Mesendoderm (in vitro differentiated cells): ENCODE measurements around the gene COL4A4. TPM values are rescaled to one million over a fixed set of nuclear protein-coding genes. Genes with fewer than 3 reads are reported as not detected.
A peak's percentile ranks its signal among the peaks of the same experiment; 100 is the strongest.

Experiments used
- DNase-seq: peaks from one replicate; pipeline ENCODE4 v3.0.0; 2013
- H2AK5ac ChIP-seq: 2 replicates; pipeline ENCODE4 v1.6.1; 2013; ENCODE audit warnings: low read length, inconsistent platforms
- H2BK120ac ChIP-seq: 2 replicates; pipeline ENCODE4 v1.6.1; 2013; ENCODE audit warnings: low read depth, mild to moderate bottlenecking, low read length, moderate library complexity, mixed read lengths
- H2BK15ac ChIP-seq: replicated peaks from 2 replicates; pipeline ENCODE4 v1.6.1; 2013; ENCODE audit warnings: low read depth, mild to moderate bottlenecking, moderate library complexity
- H2BK5ac ChIP-seq: 2 replicates; pipeline ENCODE4 v1.6.1; 2013; ENCODE audit warnings: low read length, inconsistent platforms
- H3K18ac ChIP-seq: 2 replicates; pipeline ENCODE4 v1.6.1; 2013; ENCODE audit warnings: mild to moderate bottlenecking, low read length, mixed read lengths
- H3K23ac ChIP-seq: one replicate; pipeline ENCODE4 v1.6.1; 2013; ENCODE audit warnings: low read length
- H3K27ac ChIP-seq: 2 replicates; pipeline ENCODE4 v1.5.1; 2013; ENCODE audit warnings: low read depth, mild to moderate bottlenecking, inconsistent platforms, low read length, moderate library complexity
- H3K27me3 ChIP-seq: 2 replicates; pipeline ENCODE4 v1.6.1; 2013; ENCODE audit warnings: low read length, control low read depth, mild to moderate bottlenecking, inconsistent platforms; ENCODE audit not compliant: insufficient read depth, poor library complexity
- H3K36me3 ChIP-seq: 2 replicates; pipeline ENCODE4 v1.6.1; 2013; ENCODE audit warnings: low read length, inconsistent platforms; ENCODE audit not compliant: control insufficient read depth, insufficient read depth
- H3K4ac ChIP-seq: one replicate; pipeline ENCODE4 v1.6.1; 2013; ENCODE audit warnings: low read depth, mild to moderate bottlenecking, low read length, moderate library complexity
- H3K4me1 ChIP-seq: 2 replicates; pipeline ENCODE4 v1.6.1; 2013; ENCODE audit warnings: low read depth, low read length, inconsistent platforms; ENCODE audit not compliant: control insufficient read depth
- H3K4me2 ChIP-seq: 2 replicates; pipeline ENCODE4 v1.6.1; 2013; ENCODE audit warnings: low read length
- H3K4me3 ChIP-seq: 2 replicates; pipeline ENCODE4 v1.5.1; 2013; ENCODE audit warnings: mild to moderate bottlenecking, low read length
- H3K56ac ChIP-seq: one replicate; pipeline ENCODE4 v1.6.1; 2013; ENCODE audit warnings: low read length
- H3K79me1 ChIP-seq: 2 replicates; pipeline ENCODE4 v1.6.1; 2013; ENCODE audit warnings: low read length, inconsistent platforms
- H3K79me2 ChIP-seq: 2 replicates; pipeline ENCODE4 v1.6.1; 2013; ENCODE audit warnings: mild to moderate bottlenecking, low read length; ENCODE audit not compliant: control insufficient read depth, insufficient read depth
- H3K9ac ChIP-seq: 2 replicates; pipeline ENCODE4 v1.6.1; 2013; ENCODE audit warnings: low read length, inconsistent platforms
- H4K5ac ChIP-seq: one replicate; pipeline ENCODE4 v1.6.1; 2013; ENCODE audit warnings: low read length
- H4K8ac ChIP-seq: one replicate; pipeline ENCODE4 v1.6.1; 2013; ENCODE audit warnings: low read depth, mild to moderate bottlenecking, control low read depth, low read length, moderate library complexity
- WGBS: extraction: QIAGEN DNeasy Blood & Tissue Kit; methylation state at CpG from one replicate; pipeline ENCODE4 v1.1.7; 2013; ENCODE audit warnings: low lambda C conversion rate, missing lambda C conversion rate; ENCODE audit not compliant: insufficient coverage; ENCODE audit errors: extremely low coverage; 5-methylcytosine and 5-hydroxymethylcytosine counted together
- polyA plus RNA-seq, 2 experiments: library from polyadenylated mRNA; stranded (reverse); fragments of 200-250 nt; gene quantifications; one replicate each; pipeline ENCODE4 v1.2.3, GENCODE V29; 2013

The COL4A4 gene
- polyA plus RNA-seq (2013, experiment 1 of 2), result 0.27 TPM
- polyA plus RNA-seq (2013, experiment 2 of 2), result 0.21 TPM

- no peak within 1 kb of the TSS for H2BK120ac ChIP-seq
- H3K36me3 ChIP-seq, result no peaks in the 10 kb centered on the region
- no peaks in the 10 kb centered on the region for H3K79me1 ChIP-seq
- H4K8ac ChIP-seq, result no peak within 1 kb of the TSS
- H3K9ac ChIP-seq, result peak within 1 kb of the TSS; percentile 54
- no peak within 1 kb of the TSS for H2AK5ac ChIP-seq
- H3K56ac ChIP-seq, result peak within 1 kb of the TSS; percentile 74
- no peak within 1 kb of the TSS for H4K5ac ChIP-seq
- no peak within 1 kb of the TSS for H3K27ac ChIP-seq
- H3K79me2 ChIP-seq, result no peaks in the 10 kb centered on the region
- no peak within 1 kb of the TSS for H3K23ac ChIP-seq
- peak within 1 kb of the TSS; percentile 77 for H3K4me2 ChIP-seq
- H2BK15ac ChIP-seq, result no peak within 1 kb of the TSS
- H3K4me1 ChIP-seq, result no peaks in the 10 kb centered on the region
- no CpG with 5 or more reads among the region's 77 CpGs for WGBS
- H3K18ac ChIP-seq, result no peak within 1 kb of the TSS
- H3K4ac ChIP-seq, result no peak within 1 kb of the TSS
- peak; percentile 29 for DNase-seq
- peak within 1 kb of the TSS; percentile 26 for H3K4me3 ChIP-seq
- H2BK5ac ChIP-seq, result no peak within 1 kb of the TSS
- H3K27me3 ChIP-seq, result peaks cover 8% of the 10 kb centered on the region
These were observed at the start of gene COL4A4, which contains the start of gene COL4A3 for GRCh38 chr2:227163998-227164762. TSS of gene COL4A4 (minus strand) at chr2:227164205. CDS start at chr2:227147483, 16,722 bp downstream. TSS of gene COL4A3 (plus strand) at chr2:227164624. CDS start at chr2:227164727, 103 bp downstream.

- H3K4ac ChIP-seq, result no peak overlapping the region
- H3K27ac ChIP-seq, result peak overlapping the region; percentile 76
- no CpG with 5 or more reads among the region's 2 CpGs for WGBS
- peak overlapping the region; percentile 70 for H3K18ac ChIP-seq
- no peaks in the 10 kb centered on the region for H3K27me3 ChIP-seq
- H3K79me2 ChIP-seq, result no peaks in the 10 kb centered on the region
- no peak overlapping the region for H4K5ac ChIP-seq
- H2BK5ac ChIP-seq, result no peak overlapping the region
- DNase-seq, result peak; percentile 83
- no peak overlapping the region for H3K23ac ChIP-seq
- peak overlapping the region; percentile 93 for H2BK120ac ChIP-seq
- no peak overlapping the region for H3K56ac ChIP-seq
- H3K9ac ChIP-seq, result no peak overlapping the region
- no peak overlapping the region for H2AK5ac ChIP-seq
- H2BK15ac ChIP-seq, result peak overlapping the region; percentile 39
- no peaks in the 10 kb centered on the region for H3K36me3 ChIP-seq
- no peak overlapping the region for H3K4me2 ChIP-seq
- no peaks in the 10 kb centered on the region for H3K79me1 ChIP-seq
- peaks cover 10% of the 10 kb centered on the region for H3K4me1 ChIP-seq
- H4K8ac ChIP-seq, result no peak overlapping the region
- H3K4me3 ChIP-seq, result no peak overlapping the region
These were observed 43.6 kb upstream of the COL4A4 start for GRCh38 chr2:227207573-227207972.

- Histone ChIP-seq H3K36me3 (no peaks in the 10 kb centered on the region), H3K79me2 (no peaks in the 10 kb centered on the region), H4K8ac (no peak overlapping the region), H3K4ac (no peak overlapping the region), H3K4me2 (no peak overlapping the region), H4K5ac (no peak overlapping the region), H3K27ac (peak overlapping the region; percentile 73), H3K18ac (no peak overlapping the region), H3K4me3 (no peak overlapping the region), H2BK5ac (no peak overlapping the region), H3K23ac (no peak overlapping the region), H3K79me1 (no peaks in the 10 kb centered on the region), H2BK120ac (no peak overlapping the region), H3K27me3 (no peaks in the 10 kb centered on the region), H2BK15ac (no peak overlapping the region), H3K9ac (no peak overlapping the region), H2AK5ac (peak overlapping the region; percentile 69), H3K56ac (peak overlapping the region; percentile 42), H3K4me1 (peaks cover 10% of the 10 kb centered on the region)
- WGBS, result no CpG with 5 or more reads among the region's 9 CpGs
- peak; percentile 91 for DNase-seq
These were observed 42.4 kb upstream of the COL4A4 start for GRCh38 chr2:227206406-227206805.

- no peak overlapping the region for H3K56ac ChIP-seq
- H3K4me1 ChIP-seq, result peaks cover 10% of the 10 kb centered on the region
- no peak overlapping the region for H3K4me3 ChIP-seq
- H3K36me3 ChIP-seq, result no peaks in the 10 kb centered on the region
- no peak overlapping the region for H3K27ac ChIP-seq
- H3K4me2 ChIP-seq, result no peak overlapping the region
- H3K79me1 ChIP-seq, result no peaks in the 10 kb centered on the region
- H2BK5ac ChIP-seq, result no peak overlapping the region
- no peak overlapping the region for H3K9ac ChIP-seq
- 100% methylated on average over 1 of the region's 4 CpGs for WGBS
- no peaks in the 10 kb centered on the region for H3K79me2 ChIP-seq
- H4K8ac ChIP-seq, result no peak overlapping the region
- H2AK5ac ChIP-seq, result no peak overlapping the region
- peak overlapping the region; percentile 92 for H2BK120ac ChIP-seq
- no peaks in the 10 kb centered on the region for H3K27me3 ChIP-seq
- no peak overlapping the region for H4K5ac ChIP-seq
- H2BK15ac ChIP-seq, result peak overlapping the region; percentile 19
- peak; percentile 26 for DNase-seq
- no peak overlapping the region for H3K23ac ChIP-seq
- peak overlapping the region; percentile 75 for H3K18ac ChIP-seq
- no peak overlapping the region for H3K4ac ChIP-seq
These were observed 41.7 kb upstream of the COL4A4 start for GRCh38 chr2:227205701-227206100.

- H3K79me2 ChIP-seq, result no peaks in the 10 kb centered on the region
- no peak overlapping the region for H2BK5ac ChIP-seq
- no peak overlapping the region for H3K23ac ChIP-seq
- no peaks in the 10 kb centered on the region for H3K79me1 ChIP-seq
- H4K5ac ChIP-seq, result no peak overlapping the region
- no peak overlapping the region for H3K4me2 ChIP-seq
- H3K56ac ChIP-seq, result no peak overlapping the region
- no peak for DNase-seq
- no CpG with 5 or more reads among the region's 4 CpGs for WGBS
- no peak overlapping the region for H2BK120ac ChIP-seq
- no peaks in the 10 kb centered on the region for H3K27me3 ChIP-seq
- H3K4ac ChIP-seq, result no peak overlapping the region
- H4K8ac ChIP-seq, result no peak overlapping the region
- H2AK5ac ChIP-seq, result no peak overlapping the region
- peaks cover 10% of the 10 kb centered on the region for H3K4me1 ChIP-seq
- no peak overlapping the region for H3K18ac ChIP-seq
- no peak overlapping the region for H2BK15ac ChIP-seq
- H3K4me3 ChIP-seq, result no peak overlapping the region
- no peak overlapping the region for H3K27ac ChIP-seq
- no peaks in the 10 kb centered on the region for H3K36me3 ChIP-seq
- no peak overlapping the region for H3K9ac ChIP-seq
These were observed 40.4 kb upstream of the COL4A4 start for GRCh38 chr2:227204452-227204851.
